GM21619 (cell line): Measurements from ENCODE around the gene NR2C2.

Source experiments
- ATAC-seq: cut with Tn5 transposase; IDR thresholded peaks from one replicate; pipeline ENCODE4 v1.9.1; 2021; ENCODE audit not compliant: unreplicated experiment

NR2C2 gene

DNA sequence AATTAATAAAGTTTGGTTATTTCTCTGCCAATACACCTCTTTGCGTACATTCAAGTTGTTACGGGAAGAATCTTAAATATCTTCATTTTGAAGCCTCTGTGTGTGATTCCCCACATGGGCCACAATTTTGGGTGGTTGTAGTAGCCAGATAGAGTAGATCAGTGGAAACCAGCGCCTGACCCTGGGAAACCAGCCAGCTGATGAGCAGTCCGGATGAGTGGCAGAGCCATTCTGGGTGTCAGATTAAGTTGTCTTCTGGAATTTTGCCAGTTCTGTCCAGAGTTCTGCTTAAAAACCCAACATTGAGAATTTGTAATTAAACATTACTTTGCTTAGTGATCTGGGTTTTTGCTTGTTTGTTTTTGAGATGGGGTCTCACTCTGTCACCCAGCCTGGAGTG lies 68.1 kb downstream of the NR2C2 start:
- no peak for ATAC-seq

- ATAC-seq = no peak
Observed at GRCh38 chr3:15017191-15017590, 69.8 kb downstream of the NR2C2 start.

- no peak for ATAC-seq
Observed at GRCh38 chr3:15023249-15023648, 75.9 kb downstream of the NR2C2 start.

DNA sequence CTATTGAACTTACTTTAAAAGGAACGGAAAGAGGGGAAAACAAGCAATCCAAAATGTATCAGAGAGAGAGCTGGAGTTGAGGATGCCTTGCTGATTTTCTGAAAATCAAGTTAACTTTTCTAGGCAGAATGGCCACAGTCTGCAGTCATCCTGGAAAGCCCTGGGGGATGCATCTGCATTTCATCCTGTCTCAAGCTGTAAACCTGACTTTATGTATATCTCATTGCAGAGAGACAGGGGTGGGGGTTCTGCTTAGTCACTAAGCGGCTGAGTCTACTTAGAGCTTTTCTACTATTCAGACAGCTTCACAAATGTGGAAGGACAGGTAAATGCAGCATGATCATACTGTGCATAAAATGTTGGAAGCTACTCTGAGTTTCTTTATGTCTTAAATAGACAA lies 76.3 kb downstream of the NR2C2 start:
- no peak for ATAC-seq

GRCh38 chr3:15029625-15030024 lies 82.2 kb downstream of the NR2C2 start:
- ATAC-seq = no peak

GRCh38 chr3:15032650-15033049 lies 85.3 kb downstream of the NR2C2 start:
- no peak for ATAC-seq

DNA sequence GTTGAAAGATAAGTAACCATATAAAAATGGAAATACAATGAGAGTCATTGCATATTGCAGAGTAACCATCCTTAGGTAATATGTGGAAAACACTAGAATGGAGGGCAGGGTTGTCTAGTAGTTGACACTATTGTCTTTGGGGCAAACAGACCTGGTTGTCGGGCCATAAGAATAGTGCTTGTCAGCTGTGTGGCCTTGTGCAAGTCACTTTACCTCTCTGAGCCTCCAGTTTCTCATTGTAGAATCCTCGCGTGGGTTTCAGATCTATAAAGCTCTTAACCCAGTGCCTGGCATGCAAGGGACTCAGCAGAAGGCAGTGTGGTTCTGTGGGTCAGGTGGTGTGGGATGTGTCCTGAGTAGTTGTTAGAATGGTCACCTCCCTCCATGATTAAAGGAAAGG lies 85.7 kb downstream of the NR2C2 start:
- ATAC-seq = no peak

DNA sequence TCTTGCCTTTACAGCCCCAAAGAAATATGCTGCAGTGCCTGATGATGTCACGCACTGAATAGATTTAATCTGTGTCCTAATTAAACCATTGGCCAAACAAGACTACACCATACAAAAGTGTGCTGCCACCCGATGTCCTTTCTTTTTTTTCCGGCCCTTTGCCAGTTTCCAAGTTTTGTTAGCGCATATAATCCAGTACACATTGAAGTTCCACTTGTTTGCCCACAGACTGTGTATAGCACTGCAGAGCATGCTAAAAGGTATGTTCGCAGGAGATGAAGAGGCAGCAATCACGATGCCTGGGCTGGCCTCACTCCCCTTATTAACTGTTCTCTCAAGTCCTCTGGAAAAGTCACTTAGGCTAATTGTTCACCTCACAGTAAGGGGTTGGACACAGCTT lies 90.9 kb downstream of the NR2C2 start:
- ATAC-seq = no peak

DNA sequence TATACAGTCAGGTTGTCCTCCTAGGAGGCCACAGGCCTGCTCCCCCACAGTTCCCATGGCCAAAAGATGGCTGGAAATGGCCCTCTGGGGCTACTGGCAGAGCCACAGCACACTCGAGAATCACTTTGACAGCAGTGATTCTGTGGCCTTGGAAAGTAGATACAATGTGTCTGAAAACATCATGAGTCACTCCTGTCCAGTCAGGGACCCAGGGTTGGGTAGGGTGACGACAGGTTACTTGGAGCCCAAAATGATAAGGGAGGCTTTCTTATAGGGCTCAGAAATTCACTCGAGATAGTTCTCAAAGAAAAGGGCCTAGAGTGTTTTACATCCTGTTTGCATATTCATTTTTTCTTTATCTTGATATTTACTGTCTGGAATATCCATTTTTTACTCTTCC lies 93.5 kb downstream of the NR2C2 start:
- ATAC-seq = no peak

DNA sequence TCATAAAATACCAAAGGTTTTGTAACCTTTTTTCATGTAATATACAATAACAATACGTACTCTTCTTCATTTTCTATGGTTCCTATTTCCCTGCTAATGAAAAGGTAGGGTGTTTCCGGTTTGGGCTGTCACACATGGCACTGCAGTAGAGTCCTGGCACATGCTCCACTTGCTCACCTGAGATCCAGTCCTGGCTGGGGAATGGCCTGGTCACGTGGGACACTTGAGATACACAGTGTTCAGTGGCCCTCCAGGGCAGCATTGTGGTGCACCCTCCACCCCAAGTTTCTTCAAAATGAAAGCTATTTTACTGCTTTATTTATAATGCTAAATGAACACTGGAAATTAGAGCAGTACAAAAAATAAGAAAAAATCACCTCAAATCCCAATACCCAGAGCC lies 94.6 kb downstream of the NR2C2 start:
- ATAC-seq = no peak

DNA sequence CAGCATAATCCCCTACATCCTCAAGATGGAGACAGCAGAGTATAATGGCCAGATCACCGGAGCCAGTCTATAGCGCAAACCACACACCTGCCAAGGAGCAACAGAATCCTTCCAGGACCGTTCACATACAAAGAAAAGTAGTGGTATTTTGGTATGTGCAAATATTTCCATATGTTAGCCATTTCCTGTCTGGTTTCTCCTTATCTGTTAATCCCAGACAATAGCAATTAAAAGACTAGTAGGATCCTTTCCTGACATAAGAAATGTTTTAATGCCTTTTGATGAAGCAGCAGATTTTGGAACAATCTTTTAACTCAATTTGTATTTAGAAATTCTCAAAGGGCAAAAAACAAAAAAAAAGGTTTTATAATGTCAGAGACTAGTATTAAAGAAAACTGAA lies 95.6 kb downstream of the NR2C2 start:
- ATAC-seq = no peak

DNA sequence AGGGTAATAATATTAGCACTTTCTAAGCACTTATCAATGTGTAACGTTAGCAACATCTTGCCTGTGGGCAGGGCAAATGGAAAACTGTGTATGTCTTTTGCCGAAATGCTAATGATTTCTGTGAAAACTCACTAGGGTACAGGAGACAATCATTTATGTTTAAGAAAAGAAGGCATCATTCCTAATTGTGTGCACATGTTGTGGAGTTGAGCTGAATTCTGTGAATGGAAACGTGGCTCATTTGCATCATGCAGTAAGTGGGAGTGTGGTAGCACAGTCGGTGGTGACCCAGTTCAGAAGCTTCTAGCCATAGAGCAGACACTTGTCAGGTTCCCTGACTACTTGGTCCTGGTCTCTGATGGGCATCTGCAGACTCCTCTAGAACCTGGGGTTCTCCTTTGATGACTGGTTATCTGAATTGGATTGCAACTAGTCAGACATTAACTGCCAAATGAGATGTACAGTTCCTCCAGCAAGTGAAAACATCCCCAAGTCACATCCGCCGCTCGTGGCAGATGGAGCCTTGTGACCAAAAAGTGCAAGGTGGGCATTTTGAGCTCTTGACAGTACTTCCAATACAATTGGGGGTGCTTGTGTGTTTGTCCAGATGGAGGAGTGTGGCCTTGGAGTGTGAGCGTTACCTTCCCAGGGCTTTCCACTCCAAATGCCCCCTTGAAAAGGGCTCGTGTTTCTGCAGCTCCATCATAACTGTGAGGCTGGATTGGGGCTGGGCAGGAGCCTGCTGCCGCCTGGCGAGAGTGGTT lies 96.2 kb downstream of the NR2C2 start:
- no peak for ATAC-seq

- ATAC-seq = no peak
Observed at GRCh38 chr3:15044326-15044725, 96.9 kb downstream of the NR2C2 start.

- no peak for ATAC-seq
Observed at GRCh38 chr3:15045667-15046066, 98.3 kb downstream of the NR2C2 start.

DNA sequence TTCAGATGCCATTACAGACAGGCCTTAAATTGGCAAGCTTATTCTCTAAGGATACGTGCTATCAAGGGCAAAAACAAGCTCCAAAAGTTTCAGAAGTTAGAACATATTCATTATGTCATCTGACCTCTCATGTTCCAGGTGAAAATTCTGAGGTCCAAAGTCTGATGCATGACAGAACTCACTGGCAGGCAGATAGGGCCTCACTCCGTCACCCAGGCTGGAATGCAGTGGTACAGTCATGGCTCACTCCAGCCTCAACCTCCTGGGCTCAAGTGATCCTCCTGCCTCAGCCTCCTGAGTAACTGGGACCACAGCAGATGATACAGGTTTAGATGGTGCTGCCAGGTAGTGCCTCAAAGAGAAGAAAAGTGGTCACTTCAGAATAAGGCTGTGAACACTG lies 102.2 kb downstream of the NR2C2 start:
- no peak for ATAC-seq

DNA sequence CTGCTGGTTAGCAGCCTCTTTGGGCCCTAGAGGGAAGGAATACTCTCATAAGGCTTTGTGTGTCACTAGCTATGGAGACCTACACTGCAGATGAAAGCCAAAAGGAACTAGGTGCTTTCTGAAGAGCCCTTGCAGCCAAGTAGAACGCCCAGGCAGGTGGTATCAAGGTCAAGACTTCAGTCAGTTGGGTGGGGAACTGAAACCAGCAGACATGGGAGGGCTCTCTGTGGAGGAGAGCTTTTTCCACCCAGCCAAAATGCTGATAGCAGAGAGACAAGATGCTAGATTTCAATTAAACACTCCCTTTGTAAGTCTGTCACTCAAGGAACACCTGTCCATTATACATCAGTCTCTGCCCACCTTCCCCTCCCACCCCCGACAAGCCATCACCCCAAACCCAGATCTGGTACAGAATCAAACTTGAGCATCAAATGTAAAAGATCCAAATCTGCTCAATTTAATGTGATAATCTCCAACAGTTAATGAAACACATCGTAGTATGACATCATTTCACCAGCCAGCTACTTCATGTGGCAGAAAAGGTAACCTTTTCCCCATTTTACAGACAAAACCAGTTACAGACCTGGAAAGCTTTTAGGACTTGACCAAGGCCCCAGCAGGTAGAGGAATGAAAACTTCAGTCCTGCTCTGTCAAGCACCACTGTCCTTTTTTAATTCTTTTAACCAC lies 103.2 kb downstream of the NR2C2 start:
- peak; percentile 72 for ATAC-seq

- peak; percentile 59 for ATAC-seq
Observed at GRCh38 chr3:15051531-15051930, 104.1 kb downstream of the NR2C2 start.

DNA sequence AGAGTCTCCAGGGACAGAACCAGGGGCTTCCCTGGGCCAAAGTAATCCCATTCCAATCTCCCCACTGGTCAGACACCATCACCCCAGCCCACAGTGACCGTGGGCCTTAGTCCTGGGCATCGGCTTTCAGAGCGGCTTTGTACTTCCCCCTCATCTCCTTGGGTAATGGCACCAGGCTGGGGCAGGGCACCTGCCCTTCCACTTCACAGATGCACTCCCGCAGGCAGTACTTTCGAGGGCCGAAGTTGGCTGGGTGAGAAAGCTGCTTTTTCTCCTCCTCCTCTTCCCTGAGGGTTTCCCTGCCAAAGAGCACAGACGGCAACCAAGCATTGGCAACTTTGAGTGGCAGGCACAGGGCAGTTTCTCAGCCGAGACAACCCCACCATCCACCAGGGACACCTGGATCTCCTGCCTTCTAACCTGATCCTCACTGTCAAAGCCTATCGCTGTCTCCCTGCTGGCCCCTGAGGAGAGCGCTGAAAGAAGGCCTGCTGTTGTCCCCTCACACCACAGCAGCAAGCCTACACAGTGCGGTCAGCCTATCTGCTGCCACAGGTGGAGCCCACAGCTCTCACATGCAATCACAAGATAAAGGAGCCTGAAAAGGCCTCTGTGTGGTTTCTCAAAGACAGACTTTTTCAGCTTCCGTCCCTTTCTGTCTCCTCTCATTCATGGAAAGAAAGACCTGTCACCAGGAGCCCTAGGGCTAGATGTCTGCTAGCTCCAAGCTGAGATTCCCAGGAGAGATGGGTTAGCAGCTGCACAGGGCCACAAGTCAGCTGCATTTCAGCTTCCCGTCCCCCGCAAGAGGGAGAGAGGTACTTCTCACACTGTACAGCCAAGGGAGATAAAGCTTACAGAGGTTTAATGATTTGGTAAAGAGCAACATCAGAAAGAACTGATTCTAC lies 105.2 kb downstream of the NR2C2 start:
- no peak for ATAC-seq

DNA sequence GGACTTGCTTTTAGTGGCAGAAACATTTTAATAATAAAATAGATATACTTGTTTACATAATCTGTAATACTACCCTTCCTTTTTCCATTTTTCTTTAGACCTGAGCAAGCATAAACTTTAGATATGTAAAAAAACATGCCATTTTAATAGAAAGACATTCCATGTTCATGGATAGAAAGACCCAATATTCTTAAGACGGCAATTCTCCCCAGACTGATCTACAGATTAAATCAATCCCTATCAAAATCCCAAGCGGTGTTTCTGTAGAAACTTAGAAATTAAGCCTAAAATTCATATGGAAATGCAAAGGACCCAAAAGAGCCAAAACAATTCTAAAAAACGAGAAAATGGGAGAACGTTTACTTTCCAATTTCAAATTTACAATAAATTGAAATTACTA lies 106.2 kb downstream of the NR2C2 start:
- no peak for ATAC-seq

DNA sequence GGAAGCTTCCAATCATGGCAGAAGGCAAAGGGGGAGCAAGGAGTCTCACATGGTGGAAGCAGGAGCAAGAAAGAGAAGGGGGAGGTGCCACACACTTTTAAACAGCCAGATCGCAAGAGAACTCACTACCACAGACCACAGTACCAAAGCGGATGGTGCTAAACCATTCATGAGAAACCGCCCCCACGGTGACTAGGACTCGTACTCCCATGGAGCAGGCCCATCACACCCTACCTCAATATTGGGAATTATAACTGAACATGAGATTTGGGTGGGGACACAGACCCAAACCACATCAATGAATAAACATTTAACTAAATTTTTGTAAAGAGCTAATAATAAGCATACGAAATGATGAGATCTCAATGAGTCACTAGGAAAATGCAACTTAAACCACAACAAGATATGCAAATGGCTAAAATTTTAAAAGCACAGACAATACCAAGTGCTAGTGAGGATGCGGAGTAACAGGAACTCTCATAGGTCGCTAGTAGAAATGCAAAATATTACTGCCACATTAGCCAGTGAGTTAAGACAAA lies 107.7 kb downstream of the NR2C2 start:
- peak; percentile 49 for ATAC-seq

- ATAC-seq = no peak
Observed at GRCh38 chr3:15056676-15057404, 109.5 kb downstream of the NR2C2 start.
